Kidney (tissue), 14 donors: Measurements from ENCODE around the gene INSYN2B. TPM values are rescaled to one million over a fixed set of nuclear protein-coding genes. Genes with fewer than 3 reads are reported as not detected.

Experiments used
- DNase-seq, 5 donors: peaks; one replicate each; pipeline ENCODE4 v3.0.0-alpha.2; 2013 to 2020
- FAIRE-seq: peaks from 2 replicates; lab custom pipeline; 2012; peaks lifted over from hg19 to GRCh38; lab: Jason Lieb, UNC
- H3K27ac ChIP-seq, 2 donors: one replicate each; pipeline ENCODE4 v1.7.0; 2013; ENCODE audit warnings: low read depth in 2 of 2, low read length in 2 of 2, inconsistent platforms in 1 of 2
- H3K27me3 ChIP-seq: one replicate; pipeline ENCODE4 v1.7.1; 2013; ENCODE audit warnings: low read length, inconsistent platforms; ENCODE audit not compliant: control insufficient read depth, insufficient read depth
- H3K36me3 ChIP-seq, 3 donors: one replicate each; pipeline versions ENCODE4 v1.7.0 to v1.7.1; 2013; ENCODE audit warnings: low read length in 3 of 3, control low read depth in 1 of 3, inconsistent platforms in 1 of 3; ENCODE audit not compliant: insufficient read depth in 3 of 3, control insufficient read depth in 2 of 3
- H3K4me1 ChIP-seq, 3 donors: one replicate each; pipeline versions ENCODE4 v1.7.0 to v1.7.1; 2013; ENCODE audit warnings: low read length in 3 of 3, inconsistent platforms in 1 of 3, low read depth in 1 of 3; ENCODE audit not compliant: control insufficient read depth in 2 of 3, insufficient read depth in 2 of 3
- H3K4me3 ChIP-seq, 3 donors: one replicate each; pipeline versions ENCODE4 v1.7.0 to v1.8.1; 2013; ENCODE audit warnings: low read length in 3 of 3, control low read depth in 1 of 3, inconsistent platforms in 1 of 3
- H3K9ac ChIP-seq, 3 donors: one replicate each; pipeline versions ENCODE4 v1.7.0 to v1.7.1; 2013; ENCODE audit warnings: low read length in 3 of 3, control low read depth in 1 of 3, inconsistent platforms in 1 of 3
- H3K9me3 ChIP-seq, 3 donors: one replicate each; pipeline versions ENCODE4 v1.7.0 to v1.7.1; 2013; ENCODE audit warnings: low read length in 3 of 3, control low read depth in 1 of 3, inconsistent platforms in 1 of 3; ENCODE audit not compliant: control insufficient read depth in 2 of 3, insufficient read depth in 1 of 3
- intact Hi-C: fragments of 100-400 bp; cut with DNase I; formaldehyde crosslinking; loops from one replicate; pipeline ENCODE4 v1.11.1; 2022
- polyA plus RNA-seq: library from polyadenylated mRNA; stranded (reverse); fragments of 350-450 nt; fragmentation: Illumina TruSeq; extraction: RNeasy Lipid Tissue Mini Kit (QIAGEN cat#74804); gene quantifications from one replicate; pipeline ENCODE4 v1.2.3, GENCODE V29; 2014; ENCODE audit warnings: low read depth, low replicate concordance; ENCODE audit not compliant: insufficient read depth
- total RNA-seq: library from RNA; stranded (reverse); fragmentation: NEBNext Ultra II Directional; extraction: Animal tissue kit (Norgen Biotek cat#: 25700); gene quantifications from one replicate; pipeline ENCODE4 v1.2.1, GENCODE V29; 2021
- TF ChIP-seq, protein P1 (sequence below): IDR thresholded peaks from 3 replicates; pipeline ENCODE4 v1.5.1; 2012; ENCODE audit warnings: mild to moderate bottlenecking, moderate library complexity, borderline replicate concordance; ENCODE audit not compliant: insufficient read depth; ENCODE audit errors: extremely low read depth
- donor health status: control.
- donor health status: control.
- donor health status: control.
- donor health status: control.
- donor health status: control.
- donor health status: DM: yes; HTN: yes; CAD: no.
- donor health status: Normal renal cell carcinoma (clear cell type).

The INSYN2B gene
- total and polyA plus RNA-seq, 2 donors from 2014 or later = 0.28 TPM; not detected in 1

DNA sequence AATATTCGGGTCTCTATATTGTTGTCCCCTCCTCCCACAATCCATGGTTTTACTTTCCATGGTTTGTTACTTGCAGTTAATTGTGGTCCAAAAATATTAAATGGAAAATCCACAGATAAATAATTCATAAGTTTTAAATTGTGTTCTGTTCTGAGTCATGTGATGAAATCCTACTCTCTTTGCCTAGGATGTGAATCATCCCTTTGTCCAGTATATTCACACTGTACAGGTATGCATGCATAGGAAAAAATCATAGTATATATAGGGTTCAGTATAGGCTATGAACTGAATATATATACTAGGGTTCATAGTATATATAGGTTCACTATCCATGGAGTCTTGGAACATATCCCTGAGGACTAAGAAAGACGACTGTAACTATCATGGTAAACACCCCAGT, 19.6 kb downstream of the INSYN2B start:
- Histone ChIP-seq H3K27ac (no peak overlapping the region), H3K9ac (no peak overlapping the region), H3K27me3 (no peaks in the 10 kb centered on the region), H3K4me3 (no peak overlapping the region), H3K9me3 (no peaks in the 10 kb centered on the region), H3K4me1 (no peaks in the 10 kb centered on the region), H3K36me3 (no peaks in the 10 kb centered on the region)
- FAIRE-seq (no peak), DNase-seq (no peak)
- intact Hi-C loops = no loop called here
- TF ChIP-seq, protein P1, sequence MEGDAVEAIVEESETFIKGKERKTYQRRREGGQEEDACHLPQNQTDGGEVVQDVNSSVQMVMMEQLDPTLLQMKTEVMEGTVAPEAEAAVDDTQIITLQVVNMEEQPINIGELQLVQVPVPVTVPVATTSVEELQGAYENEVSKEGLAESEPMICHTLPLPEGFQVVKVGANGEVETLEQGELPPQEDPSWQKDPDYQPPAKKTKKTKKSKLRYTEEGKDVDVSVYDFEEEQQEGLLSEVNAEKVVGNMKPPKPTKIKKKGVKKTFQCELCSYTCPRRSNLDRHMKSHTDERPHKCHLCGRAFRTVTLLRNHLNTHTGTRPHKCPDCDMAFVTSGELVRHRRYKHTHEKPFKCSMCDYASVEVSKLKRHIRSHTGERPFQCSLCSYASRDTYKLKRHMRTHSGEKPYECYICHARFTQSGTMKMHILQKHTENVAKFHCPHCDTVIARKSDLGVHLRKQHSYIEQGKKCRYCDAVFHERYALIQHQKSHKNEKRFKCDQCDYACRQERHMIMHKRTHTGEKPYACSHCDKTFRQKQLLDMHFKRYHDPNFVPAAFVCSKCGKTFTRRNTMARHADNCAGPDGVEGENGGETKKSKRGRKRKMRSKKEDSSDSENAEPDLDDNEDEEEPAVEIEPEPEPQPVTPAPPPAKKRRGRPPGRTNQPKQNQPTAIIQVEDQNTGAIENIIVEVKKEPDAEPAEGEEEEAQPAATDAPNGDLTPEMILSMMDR = no peak

DNA sequence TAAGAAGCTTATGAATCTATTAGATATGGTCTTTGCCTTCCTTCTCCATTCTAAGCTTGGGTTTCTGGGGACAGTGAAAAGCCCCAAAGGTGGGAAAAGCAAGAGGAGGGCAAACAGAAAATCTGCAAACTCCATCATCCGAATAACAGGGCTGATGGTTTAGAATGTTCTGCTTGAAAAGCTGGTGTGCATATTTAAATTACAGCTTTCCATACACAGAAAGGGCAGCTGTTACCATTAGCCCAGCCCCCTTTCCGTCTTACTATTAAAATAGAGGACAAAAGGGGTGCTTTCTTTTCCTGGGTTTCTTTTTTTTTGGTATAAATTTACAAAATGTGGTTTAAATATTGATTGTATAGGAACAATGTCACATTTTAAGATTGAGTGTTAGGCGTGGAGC, 22.0 kb downstream of the INSYN2B start:
- H3K27me3 ChIP-seq = no peaks in the 10 kb centered on the region
- no peak overlapping the region for H3K4me3 ChIP-seq
- H3K4me1 ChIP-seq = no peaks in the 10 kb centered on the region
- H3K9me3 ChIP-seq = no peaks in the 10 kb centered on the region
- no peak overlapping the region for H3K9ac ChIP-seq
- no peak overlapping the region for H3K27ac ChIP-seq
- TF ChIP-seq, protein P1 = no peak
- intact Hi-C loops = no loop called here
- no peaks in the 10 kb centered on the region for H3K36me3 ChIP-seq
- FAIRE-seq (no peak), DNase-seq (no peak)

DNA sequence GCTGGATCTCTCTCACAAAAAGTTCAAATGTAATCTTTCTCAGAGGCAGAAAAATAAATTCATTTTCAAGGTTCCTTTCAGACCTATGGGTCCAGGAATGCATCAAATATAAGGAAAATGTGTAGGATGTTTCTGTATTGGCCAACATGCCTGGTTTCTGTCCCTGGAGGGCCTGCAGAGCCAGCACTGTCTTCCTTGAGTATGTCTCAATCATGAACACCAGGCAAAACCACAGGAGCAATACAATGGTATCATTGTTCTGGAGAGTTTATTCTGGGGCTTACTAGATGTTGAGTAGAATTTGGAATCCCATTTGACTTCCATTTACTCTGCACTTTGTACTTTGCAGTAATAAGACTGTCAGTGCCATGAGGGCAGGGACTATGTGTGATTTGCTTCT, 23.5 kb downstream of the INSYN2B start:
- DNase-seq (no peak), FAIRE-seq (no peak)
- intact Hi-C loops = no loop called here
- H3K9ac ChIP-seq = no peak overlapping the region
- H3K4me1 ChIP-seq = no peaks in the 10 kb centered on the region
- H3K27me3 ChIP-seq = no peaks in the 10 kb centered on the region
- H3K36me3 ChIP-seq = no peaks in the 10 kb centered on the region
- TF ChIP-seq, protein P1 = no peak
- H3K9me3 ChIP-seq = no peaks in the 10 kb centered on the region
- H3K4me3 ChIP-seq = no peak overlapping the region
- H3K27ac ChIP-seq = no peak overlapping the region

DNA sequence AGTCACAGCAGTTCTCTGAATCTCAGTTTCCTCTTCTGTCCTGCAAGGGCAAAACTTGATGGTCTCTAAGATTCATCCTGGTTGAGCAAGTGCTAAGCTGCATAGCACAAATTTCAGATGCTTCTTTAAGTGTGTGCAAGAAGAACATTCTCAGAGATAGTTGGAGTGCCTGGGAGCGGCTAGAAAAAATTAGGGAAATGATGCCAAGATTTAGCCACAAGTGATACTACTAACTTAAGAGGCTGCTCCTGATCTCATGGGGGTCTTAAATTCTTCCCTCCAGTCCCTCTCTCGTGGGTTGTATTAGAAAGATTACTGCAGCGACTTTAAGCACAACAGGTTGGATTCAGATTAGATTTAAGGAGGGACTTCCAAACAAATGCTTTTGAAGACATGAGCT, 24.2 kb downstream of the INSYN2B start:
- TF ChIP-seq, protein P1 = no peak
- intact Hi-C loops = no loop called here
- Histone ChIP-seq H3K9me3 (no peaks in the 10 kb centered on the region), H3K27ac (no peak overlapping the region), H3K4me1 (no peaks in the 10 kb centered on the region), H3K4me3 (no peak overlapping the region), H3K9ac (no peak overlapping the region), H3K36me3 (no peaks in the 10 kb centered on the region), H3K27me3 (no peaks in the 10 kb centered on the region)
- FAIRE-seq = no peak
- DNase-seq = no peak
